WERI-Rb-1 (cell line): ENCODE measurements around the gene GNG14.

Experiments
- DNase-seq: peaks from one replicate; pipeline ENCODE4 v3.0.0-alpha.2; 2020
- H3K27ac ChIP-seq: fragments of 250-450 bp; sonication (Bioruptor Pico); 2 replicates; pipeline ENCODE4 v1.5.1; 2020; ENCODE audit warnings: mild to moderate bottlenecking, moderate library complexity
- H3K27me3 ChIP-seq: fragments of 250-450 bp; sonication (Bioruptor Pico); 2 replicates; pipeline ENCODE4 v1.5.1; 2021; ENCODE audit warnings: mild to moderate bottlenecking, low read depth, moderate library complexity; ENCODE audit not compliant: insufficient read depth, severe bottlenecking
- H3K36me3 ChIP-seq: fragments of 250-450 bp; sonication (Bioruptor Pico); 2 replicates; pipeline ENCODE4 v1.5.1; 2020; ENCODE audit warnings: mild to moderate bottlenecking, moderate library complexity
- H3K4me3 ChIP-seq: 2 replicates; pipeline ENCODE4 v1.5.1; 2011; ENCODE audit warnings: low read depth, mild to moderate bottlenecking, control low read depth, low read length
- H3K9me3 ChIP-seq: fragments of 250-450 bp; sonication (Bioruptor Pico); 2 replicates; pipeline ENCODE4 v1.5.1; 2021; ENCODE audit warnings: mild to moderate bottlenecking, moderate library complexity; ENCODE audit not compliant: severe bottlenecking
- TF ChIP-seq, protein P1 (sequence below): IDR thresholded peaks from 2 replicates; pipeline ENCODE4 v1.5.1; 2011; ENCODE audit warnings: low read depth, mild to moderate bottlenecking, control low read depth, inconsistent platforms, low read length

Gene GNG14

GRCh38 chr19:12646551-12646950 lies 41.2 kb upstream of the GNG14 start:
- H3K9me3 ChIP-seq: no peaks in the 10 kb centered on the region
- TF ChIP-seq, protein P1, sequence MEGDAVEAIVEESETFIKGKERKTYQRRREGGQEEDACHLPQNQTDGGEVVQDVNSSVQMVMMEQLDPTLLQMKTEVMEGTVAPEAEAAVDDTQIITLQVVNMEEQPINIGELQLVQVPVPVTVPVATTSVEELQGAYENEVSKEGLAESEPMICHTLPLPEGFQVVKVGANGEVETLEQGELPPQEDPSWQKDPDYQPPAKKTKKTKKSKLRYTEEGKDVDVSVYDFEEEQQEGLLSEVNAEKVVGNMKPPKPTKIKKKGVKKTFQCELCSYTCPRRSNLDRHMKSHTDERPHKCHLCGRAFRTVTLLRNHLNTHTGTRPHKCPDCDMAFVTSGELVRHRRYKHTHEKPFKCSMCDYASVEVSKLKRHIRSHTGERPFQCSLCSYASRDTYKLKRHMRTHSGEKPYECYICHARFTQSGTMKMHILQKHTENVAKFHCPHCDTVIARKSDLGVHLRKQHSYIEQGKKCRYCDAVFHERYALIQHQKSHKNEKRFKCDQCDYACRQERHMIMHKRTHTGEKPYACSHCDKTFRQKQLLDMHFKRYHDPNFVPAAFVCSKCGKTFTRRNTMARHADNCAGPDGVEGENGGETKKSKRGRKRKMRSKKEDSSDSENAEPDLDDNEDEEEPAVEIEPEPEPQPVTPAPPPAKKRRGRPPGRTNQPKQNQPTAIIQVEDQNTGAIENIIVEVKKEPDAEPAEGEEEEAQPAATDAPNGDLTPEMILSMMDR: no peak
- H3K4me3 ChIP-seq: no peak overlapping the region
- no peak overlapping the region for H3K27ac ChIP-seq
- no peaks in the 10 kb centered on the region for H3K27me3 ChIP-seq
- H3K36me3 ChIP-seq: no peaks in the 10 kb centered on the region
- DNase-seq: no peak

- Histone ChIP-seq H3K27me3 (no peaks in the 10 kb centered on the region), H3K4me3 (no peak overlapping the region), H3K36me3 (no peaks in the 10 kb centered on the region), H3K9me3 (no peaks in the 10 kb centered on the region), H3K27ac (no peak overlapping the region)
- DNase-seq: no peak
- TF ChIP-seq, protein P1: no peak
Observed at GRCh38 chr19:12647047-12647446, 40.8 kb upstream of the GNG14 start.

- no peak overlapping the region for H3K27ac ChIP-seq
- no peaks in the 10 kb centered on the region for H3K9me3 ChIP-seq
- H3K27me3 ChIP-seq: no peaks in the 10 kb centered on the region
- H3K4me3 ChIP-seq: no peak overlapping the region
- no peak for DNase-seq
- no peaks in the 10 kb centered on the region for H3K36me3 ChIP-seq
- TF ChIP-seq, protein P1: no peak
Observed at GRCh38 chr19:12647490-12648071, 40.2 kb upstream of the GNG14 start.

- no peaks in the 10 kb centered on the region for H3K27me3 ChIP-seq
- H3K4me3 ChIP-seq: no peak overlapping the region
- H3K27ac ChIP-seq: no peak overlapping the region
- no peaks in the 10 kb centered on the region for H3K9me3 ChIP-seq
- no peak for DNase-seq
- TF ChIP-seq, protein P1: no peak
- no peaks in the 10 kb centered on the region for H3K36me3 ChIP-seq
Observed at GRCh38 chr19:12648088-12648487, 39.7 kb upstream of the GNG14 start.

DNA sequence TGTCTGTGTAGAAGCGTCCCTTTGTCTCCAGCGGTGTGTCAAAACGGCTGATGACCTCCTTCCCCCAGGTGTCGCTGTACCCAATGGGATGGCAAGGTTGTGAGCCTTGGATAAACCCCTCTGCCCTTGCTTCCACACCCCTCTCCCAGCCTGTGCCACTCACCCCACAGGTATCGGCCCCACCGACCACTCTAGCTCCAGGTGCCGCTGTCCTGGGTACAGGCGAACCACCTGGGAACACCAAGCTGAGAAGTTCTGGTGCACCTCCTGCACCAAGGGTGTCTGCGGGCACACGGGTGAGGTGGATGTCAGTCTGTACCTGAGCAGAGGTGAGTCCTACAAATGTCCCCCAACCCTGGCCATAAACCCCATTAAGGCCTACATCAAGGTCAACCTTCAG lies 37.9 kb upstream of the GNG14 start:
- TF ChIP-seq, protein P1: no peak
- DNase-seq: no peak
- Histone ChIP-seq H3K9me3 (no peaks in the 10 kb centered on the region), H3K4me3 (no peak overlapping the region), H3K27me3 (no peaks in the 10 kb centered on the region), H3K36me3 (no peaks in the 10 kb centered on the region; the same call in 1 of the 2 replicates), H3K27ac (no peak overlapping the region)

DNA sequence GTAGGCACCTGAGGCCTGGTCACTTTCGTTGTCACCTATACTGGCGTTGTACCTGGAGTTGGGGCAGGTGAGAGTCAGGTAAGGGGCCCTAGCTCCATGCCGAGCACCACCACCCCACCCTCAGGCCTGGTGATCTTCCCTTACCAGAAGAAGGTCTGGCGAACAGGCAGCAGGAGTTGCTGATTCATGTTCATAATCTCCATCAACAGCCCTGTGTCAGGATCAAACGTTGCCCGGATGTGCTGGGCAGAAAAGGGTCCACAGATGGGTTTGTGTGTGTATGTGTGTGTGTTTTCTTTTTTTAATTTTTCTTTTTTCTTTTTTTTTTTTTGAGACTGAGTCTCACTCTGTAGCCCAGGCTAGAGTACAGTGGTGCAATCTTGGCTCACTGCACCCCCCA lies 35.6 kb upstream of the GNG14 start:
- Histone ChIP-seq H3K27me3 (no peaks in the 10 kb centered on the region), H3K27ac (no peak overlapping the region), H3K4me3 (no peak overlapping the region), H3K9me3 (no peaks in the 10 kb centered on the region), H3K36me3 (peaks cover 10% of the 10 kb centered on the region)
- DNase-seq: no peak
- TF ChIP-seq, protein P1: no peak
